WTC11 (cell line): ENCODE data around the gene CTNNAL1. TPM values are rescaled to one million over a fixed set of nuclear protein-coding genes. Genes with fewer than 3 reads are reported as not detected.

ENCODE experiments used
- ATAC-seq: fragments of 200-7000 bp; cut with Tn5 transposase; 2 replicates; pipeline ENCODE4 v1.10.0; 2021; ENCODE audit warnings: mild to moderate bottlenecking, moderate library complexity
- CTCF ChIA-PET: fragments of 300-600 bp; sonication (Branson Sonifier 250); formaldehyde crosslinking; loops from one replicate; lab custom pipeline; 2021; ENCODE audit warnings: antibody characterized with exemption; lab: Charles Lee
- POLR2A ChIA-PET: fragments of 350-600 bp; sonication (Branson Sonifier 250); formaldehyde crosslinking; loops from one replicate; lab custom pipeline; 2021; ENCODE audit warnings: antibody characterized with exemption; lab: Charles Lee
- DNase-seq: peaks from one replicate; pipeline ENCODE4 v3.0.0; 2021; ENCODE audit warnings: low spot score
- H3K27ac Mint-ChIP-seq: 2 replicates; pipeline ENCODE4 v1.8.0; 2021; ENCODE audit warnings: mixed read lengths
- H3K27me3 Mint-ChIP-seq: 2 replicates; pipeline ENCODE4 v1.8.0; 2021; ENCODE audit warnings: low read depth, mild to moderate bottlenecking, moderate library complexity, mixed read lengths
- H3K36me3 Mint-ChIP-seq: 2 replicates; pipeline ENCODE4 v1.8.0; 2021; ENCODE audit warnings: mixed read lengths
- H3K4me1 Mint-ChIP-seq: 2 replicates; pipeline ENCODE4 v1.8.0; 2022; ENCODE audit warnings: mixed read lengths
- H3K4me3 Mint-ChIP-seq: 2 replicates; pipeline ENCODE4 v1.8.0; 2021; ENCODE audit warnings: mild to moderate bottlenecking, moderate library complexity, mixed read lengths
- H3K9me3 Mint-ChIP-seq: 2 replicates; pipeline ENCODE4 v1.8.0; 2021; ENCODE audit warnings: mixed read lengths
- ARID4B ChIP-seq: sonication (generic); formaldehyde crosslinking; IDR thresholded peaks from 2 replicates; pipeline ENCODE4 v1.8.0; 2023; ENCODE audit warnings: missing genetic modification reagents, mild to moderate bottlenecking, borderline replicate concordance
- ATF2 ChIP-seq: sonication (generic); formaldehyde crosslinking; IDR thresholded peaks from 2 replicates; pipeline ENCODE4 v1.8.1; 2022; ENCODE audit warnings: low read depth, missing genetic modification reagents, borderline replicate concordance
- CBFB ChIP-seq: sonication (generic); formaldehyde crosslinking; IDR thresholded peaks from 2 replicates; pipeline ENCODE4 v1.8.1; 2022; ENCODE audit warnings: mild to moderate bottlenecking, low read depth, missing genetic modification reagents
- CREM ChIP-seq: sonication (generic); formaldehyde crosslinking; IDR thresholded peaks from 2 replicates; pipeline ENCODE4 v1.8.1; 2022; ENCODE audit warnings: mild to moderate bottlenecking, missing genetic modification reagents, moderate library complexity
- E2F4 ChIP-seq: sonication (generic); formaldehyde crosslinking; IDR thresholded peaks from 2 replicates; pipeline ENCODE4 v1.8.1; 2022; ENCODE audit warnings: low read depth, mild to moderate bottlenecking, moderate library complexity, missing genetic modification reagents, borderline replicate concordance
- ERG ChIP-seq: fragments of 250-450 bp; sonication (Bioruptor Pico); IDR thresholded peaks from 2 replicates; pipeline ENCODE4 v1.8.0; 2021; ENCODE audit warnings: mild to moderate bottlenecking
- GABPB1 ChIP-seq: sonication (generic); formaldehyde crosslinking; IDR thresholded peaks from 2 replicates; pipeline ENCODE4 v1.8.1; 2023; ENCODE audit warnings: mild to moderate bottlenecking, missing genetic modification reagents
- IRF2 ChIP-seq: sonication (generic); formaldehyde crosslinking; IDR thresholded peaks from 2 replicates; pipeline ENCODE4 v1.8.0; 2022; ENCODE audit warnings: low read depth, missing genetic modification reagents, borderline replicate concordance
- OVOL2 ChIP-seq: fragments of 250-450 bp; sonication (Bioruptor Pico); IDR thresholded peaks from 2 replicates; pipeline ENCODE4 v1.9.0; 2021; ENCODE audit warnings: mild to moderate bottlenecking, borderline replicate concordance
- RELA ChIP-seq: sonication (generic); formaldehyde crosslinking; IDR thresholded peaks from 2 replicates; pipeline ENCODE4 v1.8.1; 2022; ENCODE audit warnings: missing genetic modification reagents, mild to moderate bottlenecking, borderline replicate concordance
- RORB ChIP-seq: fragments of 250-450 bp; sonication (Bioruptor Pico); IDR thresholded peaks from 2 replicates; pipeline ENCODE4 v1.9.0; 2021; ENCODE audit warnings: mild to moderate bottlenecking
- TEAD4 ChIP-seq: sonication (generic); formaldehyde crosslinking; IDR thresholded peaks from 2 replicates; pipeline ENCODE4 v1.8.0; 2022; ENCODE audit warnings: mild to moderate bottlenecking, missing genetic modification reagents
- ZMAT4 ChIP-seq: fragments of 250-450 bp; sonication (Bioruptor Pico); IDR thresholded peaks from 2 replicates; pipeline ENCODE4 v1.9.0; 2021; ENCODE audit warnings: mild to moderate bottlenecking
- ZNF121 ChIP-seq: sonication (generic); formaldehyde crosslinking; IDR thresholded peaks from 2 replicates; pipeline ENCODE4 v1.8.0; 2023; ENCODE audit warnings: missing genetic modification reagents
- ZNF263 ChIP-seq: sonication (generic); formaldehyde crosslinking; IDR thresholded peaks from 2 replicates; pipeline ENCODE4 v1.8.1; 2022; ENCODE audit warnings: low read depth, mild to moderate bottlenecking, moderate library complexity, missing genetic modification reagents
- ZNF396 ChIP-seq: fragments of 250-450 bp; sonication (Bioruptor Pico); IDR thresholded peaks from 2 replicates; pipeline ENCODE4 v1.8.0; 2021; ENCODE audit warnings: mild to moderate bottlenecking, moderate library complexity, borderline replicate concordance
- total RNA-seq: library from RNA; stranded (reverse); gene quantifications from 3 replicates; pipeline ENCODE4 v1.2.3, GENCODE V29; 2021

The CTNNAL1 gene
- total RNA-seq, 1 experiment from 2014 or later: 53.1 TPM

- DNase-seq (no peak), ATAC-seq (no peak)
- POLR2A ChIA-PET: no interaction called here
- Mint-ChIP-seq H3K4me3 (no peak overlapping the region), H3K27me3 (peaks cover 10% of the 10 kb centered on the region), H3K9me3 (no peaks in the 10 kb centered on the region), H3K36me3 (peaks cover 21% of the 10 kb centered on the region), H3K27ac (no peak overlapping the region), H3K4me1 (peaks cover 28% of the 10 kb centered on the region)
- TF ChIP-seq E2F4 (no peak), ZNF263 (CRISPR knock-in tag) (no peak), CBFB (no peak), IRF2 (no peak), OVOL2 (CRISPR knock-in tag) (no peak), RORB (no peak), GABPB1 (CRISPR knock-in tag) (no peak), ATF2 (CRISPR knock-in tag) (no peak), RELA (no peak), ZMAT4 (no peak)
- CTCF ChIA-PET: no interaction called here
These were observed 2.8 kb upstream of the CTNNAL1 start for GRCh38 chr9:109016132-109016531.

- ChIA-PET POLR2A (interaction anchor here (0.9 kb wide), 1 partner anchor 8 kb away, joined by 3 read pairs; no protein-coding TSS in a partner anchor), CTCF (no interaction called here)
- no peak for DNase-seq
- Mint-ChIP-seq H3K27me3 (peaks cover 10% of the 10 kb centered on the region), H3K4me3 (peak overlapping the region; percentile 83; the same call in 1 of the 2 replicates), H3K36me3 (peaks cover 9% of the 10 kb centered on the region), H3K9me3 (no peaks in the 10 kb centered on the region), H3K27ac (peak overlapping the region; percentile 84), H3K4me1 (peaks cover 33% of the 10 kb centered on the region)
- ATAC-seq: no peak
- TF ChIP-seq ERG (CRISPR knock-in tag): no peak
- TF ChIP-seq ZNF121: no peak
- no peak for TF ChIP-seq ZNF396 (CRISPR knock-in tag)
- TF ChIP-seq CREM: no peak
- no peak for TF ChIP-seq ARID4B (CRISPR knock-in tag)
- no peak for TF ChIP-seq TEAD4 (CRISPR knock-in tag)
These were observed 1.4 kb upstream of the CTNNAL1 start for GRCh38 chr9:109014608-109015280.
